HG03354 (cell line): Measurements from ENCODE around the gene OTUD4.

Experiments used
- ATAC-seq: cut with Tn5 transposase; IDR thresholded peaks from one replicate; pipeline ENCODE4 v1.9.1; 2021; ENCODE audit warnings: mild to moderate bottlenecking; ENCODE audit not compliant: unreplicated experiment, poor library complexity, severe bottlenecking

The OTUD4 gene

DNA sequence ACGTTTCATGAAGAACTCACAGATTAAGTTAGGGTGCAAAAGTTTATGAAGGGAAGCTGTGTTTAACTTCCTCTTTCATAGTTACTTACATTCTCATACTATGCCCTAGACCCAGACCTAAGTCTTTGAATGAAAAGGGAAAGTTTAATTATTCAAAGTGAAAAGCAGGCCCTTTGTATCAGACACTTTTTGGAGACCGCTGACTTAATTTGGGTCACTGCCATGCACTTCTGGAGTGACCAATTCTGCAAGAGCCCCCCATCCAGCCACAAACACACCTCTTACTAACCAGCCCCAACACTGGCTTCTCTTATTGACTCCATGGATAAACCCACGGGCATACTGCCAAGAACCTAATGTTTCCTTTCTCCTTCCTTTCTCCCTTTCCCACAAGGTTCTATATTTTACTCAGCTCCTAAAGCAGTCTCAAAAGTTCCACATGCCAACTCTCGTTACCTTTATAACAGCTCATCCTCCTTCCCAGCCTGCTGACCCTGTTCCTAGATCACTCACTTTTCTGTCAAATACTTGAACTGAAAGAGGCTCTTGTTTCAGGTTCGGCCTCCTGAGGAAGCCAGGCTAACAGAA, 47.8 kb downstream of the OTUD4 start:
- ATAC-seq = peak; percentile 76

DNA sequence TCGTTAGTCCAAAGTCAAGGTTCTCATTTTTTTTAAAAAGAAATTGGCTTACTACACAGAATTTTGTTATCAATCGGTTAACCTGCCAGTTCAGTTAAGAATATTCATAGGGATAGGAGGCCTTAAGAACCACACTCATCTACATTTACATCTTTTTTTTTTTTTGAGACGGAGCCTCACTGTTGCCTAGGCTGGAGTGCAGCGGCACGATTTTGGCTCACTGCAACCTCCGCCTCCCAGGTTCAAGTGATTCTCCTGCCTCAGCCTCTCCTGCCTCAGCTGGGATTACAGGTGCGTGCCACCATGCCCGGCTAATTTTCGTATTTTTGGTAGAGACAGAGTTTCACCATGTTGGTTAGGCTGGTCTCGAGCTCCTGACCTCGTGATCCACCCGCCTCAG, 48.5 kb downstream of the OTUD4 start:
- ATAC-seq = no peak

DNA sequence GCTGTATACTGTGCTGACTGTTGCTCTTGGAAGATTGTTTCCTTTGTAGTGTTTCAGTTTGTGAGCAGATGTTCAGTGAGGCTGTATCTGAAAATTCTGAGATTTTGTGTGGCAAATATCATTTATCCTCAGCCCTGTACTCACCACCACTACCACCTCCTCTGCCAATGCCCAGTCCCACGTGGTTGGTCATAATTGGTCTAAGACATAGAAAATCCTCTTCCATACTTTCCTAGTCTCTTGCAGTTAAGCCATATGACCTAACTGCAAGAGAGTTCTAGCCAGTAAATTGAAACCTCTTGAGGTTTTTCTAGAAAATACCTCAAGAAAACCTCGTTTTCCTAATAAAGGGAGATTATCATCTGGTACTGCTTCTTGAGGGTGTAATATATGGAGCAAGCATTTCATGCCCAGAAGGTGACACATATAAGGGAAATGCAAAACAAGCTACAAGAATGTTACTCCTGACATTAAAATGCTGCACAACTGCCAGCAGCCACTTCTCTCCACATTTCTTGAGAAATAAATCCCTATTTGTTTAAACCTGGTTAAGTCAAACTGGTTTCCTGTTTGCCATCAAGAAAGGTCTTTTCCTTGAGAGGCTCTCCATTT, 49.5 kb downstream of the OTUD4 start:
- no peak for ATAC-seq

DNA sequence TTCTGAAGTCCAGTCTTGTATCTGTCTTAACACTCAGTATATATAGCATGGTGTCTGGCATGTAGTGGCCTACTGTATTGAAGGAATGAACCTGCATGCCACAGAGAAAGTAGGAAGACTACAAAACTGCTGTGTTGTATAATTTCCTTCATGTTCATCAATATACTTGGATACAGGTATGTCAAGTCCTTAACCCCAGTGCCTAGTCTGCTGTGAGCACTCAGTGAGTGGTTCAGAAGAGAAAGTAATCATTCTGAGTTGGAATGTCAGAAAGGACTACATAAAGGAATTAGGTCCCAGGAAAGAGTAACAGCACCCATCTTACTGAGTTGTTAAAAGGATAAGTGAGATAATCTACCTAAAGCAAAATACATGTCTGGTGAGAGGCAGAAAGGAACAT, 50.3 kb downstream of the OTUD4 start:
- no peak for ATAC-seq

DNA sequence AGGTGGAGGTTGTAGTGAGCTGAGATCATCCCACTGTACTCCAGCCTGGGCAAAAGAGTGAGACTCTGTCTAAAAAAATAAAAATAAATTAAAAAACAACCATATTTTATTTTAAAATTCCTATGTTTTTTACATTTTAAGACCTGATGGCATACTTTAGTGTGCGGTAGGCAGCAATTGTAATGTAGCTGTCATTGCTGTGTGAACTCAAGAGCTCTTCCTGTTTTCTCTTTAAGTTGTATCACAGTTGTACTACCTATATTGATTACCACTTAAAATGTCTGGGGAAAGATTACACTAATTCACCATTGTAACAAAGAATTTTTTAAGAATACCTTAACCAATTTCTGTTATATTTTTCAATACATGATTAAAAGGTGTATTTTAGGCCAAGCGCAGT, 55.0 kb downstream of the OTUD4 start:
- ATAC-seq = no peak

DNA sequence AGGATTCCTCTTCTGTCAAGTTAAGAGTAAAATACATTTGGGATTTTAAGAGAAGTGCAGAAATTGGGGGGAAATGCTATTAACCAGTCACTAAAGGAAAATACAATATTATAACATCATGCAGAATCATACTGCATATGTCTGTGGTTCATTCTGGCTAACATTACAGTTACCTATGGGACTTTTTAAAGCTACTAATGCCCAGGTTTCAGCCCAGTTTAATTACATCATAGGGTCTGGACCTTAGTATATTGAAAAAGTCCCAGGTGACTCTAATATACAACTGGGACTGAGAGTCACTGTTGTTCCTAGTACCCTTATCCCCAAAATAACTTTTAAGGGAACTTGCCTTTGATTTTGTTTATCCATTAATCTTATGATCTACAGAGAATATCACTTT, 72.3 kb downstream of the OTUD4 start:
- no peak for ATAC-seq

DNA sequence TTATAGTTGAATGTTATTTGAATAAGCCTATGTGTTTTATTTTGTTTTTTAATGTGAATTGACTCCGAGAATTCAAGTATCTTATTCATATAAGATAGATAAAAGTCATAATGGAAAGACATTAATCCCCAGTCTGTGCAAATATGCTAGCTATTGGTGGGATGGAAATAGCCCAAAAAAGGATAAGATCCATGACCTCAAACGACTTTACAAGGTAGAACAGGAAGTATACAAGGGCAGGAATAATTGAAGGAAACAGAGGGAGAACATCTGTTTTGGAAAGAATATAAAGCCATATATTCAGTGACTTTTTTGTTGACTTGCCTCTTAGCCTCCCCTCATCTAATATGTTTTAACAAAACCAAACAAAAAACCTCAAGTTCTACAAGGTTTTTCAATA, 73.3 kb downstream of the OTUD4 start:
- ATAC-seq = no peak

DNA sequence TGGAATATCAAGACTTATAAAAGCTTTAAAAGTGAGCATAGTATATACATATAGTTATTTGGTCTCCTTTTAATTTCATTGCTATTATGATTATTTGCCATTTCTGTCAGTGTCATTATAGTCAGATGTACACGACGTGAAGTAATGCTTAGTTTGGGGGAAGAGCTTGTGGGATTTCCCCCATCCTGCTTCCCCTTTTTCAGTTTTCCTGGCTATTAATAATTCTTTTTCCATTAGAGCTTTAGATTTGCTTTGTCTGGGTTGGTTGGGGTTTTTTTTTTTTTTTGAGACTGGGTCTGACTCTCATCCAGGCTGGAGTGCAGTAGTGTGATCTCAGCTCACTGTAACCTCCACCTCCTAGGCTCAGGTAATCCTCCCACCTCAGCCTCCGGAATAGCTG, 76.9 kb downstream of the OTUD4 start:
- no peak for ATAC-seq

DNA sequence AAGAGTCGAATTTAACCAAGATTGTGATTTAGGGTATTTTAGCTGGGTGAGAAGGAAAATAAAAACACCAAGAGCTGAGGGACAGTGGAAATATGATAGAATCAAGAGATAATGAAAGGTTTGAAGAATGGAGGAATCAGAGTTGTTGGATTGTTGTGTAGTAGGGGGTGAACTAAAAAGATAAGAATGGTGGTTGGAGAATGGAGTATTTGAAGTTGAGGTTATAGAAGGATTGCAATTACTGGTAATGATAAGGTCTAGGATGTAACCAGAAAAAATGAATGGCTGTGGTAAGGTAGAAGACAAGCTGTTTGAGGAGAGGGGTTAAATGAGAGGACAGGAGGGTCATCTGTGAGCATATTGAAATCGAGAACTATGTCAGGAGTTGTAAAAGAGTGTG, 77.8 kb downstream of the OTUD4 start:
- no peak for ATAC-seq

DNA sequence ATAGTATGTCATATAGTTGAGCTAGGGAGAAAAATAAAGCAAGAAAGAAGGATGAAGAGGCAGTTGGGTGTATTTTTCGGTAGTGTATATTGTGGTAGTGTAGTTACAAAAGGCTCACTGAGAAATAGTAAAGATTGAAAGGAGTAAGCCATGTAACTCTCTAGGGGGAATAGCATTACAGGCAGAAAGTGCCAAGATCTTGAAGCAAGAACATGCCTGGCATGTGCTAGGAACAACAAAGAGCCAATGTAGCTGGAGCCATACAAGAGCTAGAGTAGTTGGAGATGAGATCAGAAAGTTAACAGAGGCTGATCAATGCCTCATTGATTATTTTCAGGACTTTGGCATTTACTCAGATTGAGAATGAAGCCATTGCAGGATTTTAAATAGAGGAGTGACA, 79.3 kb downstream of the OTUD4 start:
- ATAC-seq = no peak

DNA sequence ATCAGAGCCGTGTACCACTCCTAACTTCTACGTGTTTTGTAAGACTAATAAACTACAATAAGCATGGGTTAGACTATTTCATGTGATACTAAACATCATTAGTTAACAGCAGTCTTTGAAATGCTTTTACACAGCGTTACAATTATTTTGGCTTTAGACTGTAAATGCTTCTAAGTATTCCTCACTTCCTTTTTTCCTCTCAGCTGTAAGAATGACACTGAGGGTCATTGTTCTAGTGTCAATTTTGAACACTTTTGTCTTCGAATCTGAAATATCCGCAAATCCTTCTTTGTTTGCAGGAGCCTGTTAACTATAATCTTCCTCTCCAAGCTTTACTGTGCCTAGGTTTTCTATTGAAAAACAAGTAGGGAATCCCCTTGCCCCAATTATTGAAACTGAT, 80.7 kb downstream of the OTUD4 start:
- ATAC-seq = no peak

DNA sequence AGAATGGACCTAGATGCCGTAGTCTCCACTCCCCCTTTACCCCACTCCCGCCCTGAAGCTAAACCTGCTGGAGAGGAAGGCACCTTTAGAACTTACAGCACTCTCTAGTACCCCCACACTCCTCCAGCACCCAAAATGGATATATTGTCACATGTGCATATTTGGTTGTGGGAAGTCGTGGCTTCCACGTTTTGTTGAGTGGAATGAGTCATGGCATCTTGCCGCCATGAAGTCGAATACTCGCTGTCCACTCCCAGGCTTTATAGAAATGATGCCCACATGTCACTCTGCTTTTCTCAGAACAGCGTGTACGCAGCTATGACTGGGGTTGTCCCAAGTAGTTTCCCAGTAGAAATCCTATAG, 81.7 kb downstream of the OTUD4 start:
- ATAC-seq = peak; percentile 25

DNA sequence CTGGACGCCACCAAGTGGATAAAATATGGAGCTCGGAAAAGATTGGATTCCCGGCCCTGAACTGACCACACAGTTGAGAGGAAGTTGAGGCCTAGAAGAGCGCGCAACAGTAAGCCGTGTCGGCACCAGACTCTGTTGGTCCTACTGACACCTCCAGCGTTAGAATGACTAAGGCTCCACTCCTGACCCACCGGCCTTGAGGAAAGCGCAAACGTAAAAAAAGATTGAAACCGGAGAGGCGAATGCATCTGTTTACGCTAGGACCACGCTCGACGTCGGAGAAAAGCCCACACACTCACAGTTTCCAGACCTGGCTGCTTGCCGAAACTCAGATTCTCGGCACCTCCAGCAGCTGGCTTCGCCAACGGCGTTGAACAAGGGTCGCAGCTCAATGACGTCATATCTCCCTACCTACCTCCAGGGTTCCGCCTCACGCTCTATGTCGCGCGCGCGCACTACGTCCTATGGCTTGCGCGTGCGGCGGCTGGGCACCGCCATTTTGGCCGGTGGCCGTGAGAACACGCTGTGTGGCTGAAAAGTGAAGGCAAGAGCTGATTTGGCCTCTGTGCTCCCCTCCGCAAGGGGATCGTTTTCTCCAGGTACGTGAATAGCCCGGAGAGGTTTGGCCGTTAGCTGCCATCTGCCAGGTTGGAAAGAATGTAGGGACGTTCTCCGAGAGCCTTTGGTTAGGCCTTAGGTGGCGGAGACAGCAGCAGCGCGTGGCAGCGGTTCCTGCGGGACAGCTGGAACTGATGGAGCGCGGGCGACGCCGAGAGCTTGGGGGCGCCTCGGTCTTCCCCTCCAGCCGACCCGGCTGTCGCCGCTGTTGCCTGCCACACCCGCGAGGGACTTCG, 82.3 kb downstream of the OTUD4 start, which contains the start of the genes ABCE1 and ANAPC10:
ABCE1 (plus strand) TSS at position 491 of the 854 bp plus-strand sequence. CDS start 6,102 bp downstream, outside the sequence.
ANAPC10 (minus strand) TSS at position 376 of the 854 bp plus-strand sequence. CDS start 2,097 bp downstream, outside the sequence.
- peak; percentile 82 for ATAC-seq

DNA sequence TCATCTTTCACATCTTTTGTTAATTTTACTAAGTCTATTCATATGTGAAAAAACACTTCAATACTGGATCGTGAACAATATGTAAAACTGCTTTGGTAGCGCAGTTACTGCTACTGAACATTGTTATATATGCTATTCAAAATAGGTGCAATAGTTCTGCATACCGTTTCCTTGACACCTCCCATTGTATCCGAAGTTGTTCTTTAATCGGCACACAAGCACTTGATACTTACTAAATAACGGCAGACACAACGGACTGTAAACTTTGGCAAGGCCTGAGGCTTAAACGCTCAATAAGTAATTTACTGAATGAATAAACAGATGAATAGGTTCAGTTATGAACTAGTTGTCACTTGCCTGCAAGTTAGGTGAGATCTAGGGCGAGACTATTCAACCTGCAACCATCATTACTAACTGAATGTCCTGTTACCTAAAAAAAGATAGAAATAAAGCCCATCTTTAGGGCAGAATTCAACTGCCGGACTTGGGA, 83.0 kb downstream of the OTUD4 start:
- ATAC-seq = peak; percentile 15

DNA sequence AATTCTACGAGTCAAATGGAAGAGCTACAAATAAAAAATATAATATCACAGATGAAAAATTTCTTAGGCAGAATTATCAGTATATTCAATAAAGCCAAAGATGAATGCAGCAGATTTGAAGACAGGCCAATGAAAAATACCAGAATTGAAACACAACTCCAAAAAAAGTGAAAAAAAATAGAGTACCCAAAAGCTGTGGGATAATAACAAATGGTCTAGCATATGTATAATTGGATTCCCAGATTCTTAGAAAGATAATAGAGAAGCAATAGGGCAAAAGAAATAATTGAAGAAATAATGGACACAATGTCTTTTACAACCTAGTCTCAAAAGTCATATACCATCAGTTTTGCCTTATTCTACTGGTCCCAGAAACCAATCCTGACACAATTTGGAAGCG, 86.8 kb downstream of the OTUD4 start:
- ATAC-seq = no peak

DNA sequence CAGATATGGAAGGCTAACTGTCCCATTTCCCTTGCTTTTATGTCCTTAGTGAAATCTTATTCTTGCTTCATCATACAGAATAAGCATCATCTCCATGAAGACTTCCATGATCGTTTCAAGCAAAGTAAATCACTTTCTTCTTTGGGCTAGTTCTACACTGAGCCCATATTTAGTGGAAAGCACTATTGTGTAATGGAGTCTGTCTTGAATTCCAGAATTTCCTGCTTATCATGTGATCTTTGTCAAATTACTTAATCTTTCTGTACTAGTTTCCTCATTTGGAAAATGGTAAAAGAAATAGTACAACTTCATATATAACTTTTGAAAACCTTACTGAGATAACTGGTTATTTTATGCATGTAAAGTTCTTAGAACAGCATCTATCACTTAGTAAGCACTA, 90.0 kb downstream of the OTUD4 start:
- ATAC-seq = no peak

DNA sequence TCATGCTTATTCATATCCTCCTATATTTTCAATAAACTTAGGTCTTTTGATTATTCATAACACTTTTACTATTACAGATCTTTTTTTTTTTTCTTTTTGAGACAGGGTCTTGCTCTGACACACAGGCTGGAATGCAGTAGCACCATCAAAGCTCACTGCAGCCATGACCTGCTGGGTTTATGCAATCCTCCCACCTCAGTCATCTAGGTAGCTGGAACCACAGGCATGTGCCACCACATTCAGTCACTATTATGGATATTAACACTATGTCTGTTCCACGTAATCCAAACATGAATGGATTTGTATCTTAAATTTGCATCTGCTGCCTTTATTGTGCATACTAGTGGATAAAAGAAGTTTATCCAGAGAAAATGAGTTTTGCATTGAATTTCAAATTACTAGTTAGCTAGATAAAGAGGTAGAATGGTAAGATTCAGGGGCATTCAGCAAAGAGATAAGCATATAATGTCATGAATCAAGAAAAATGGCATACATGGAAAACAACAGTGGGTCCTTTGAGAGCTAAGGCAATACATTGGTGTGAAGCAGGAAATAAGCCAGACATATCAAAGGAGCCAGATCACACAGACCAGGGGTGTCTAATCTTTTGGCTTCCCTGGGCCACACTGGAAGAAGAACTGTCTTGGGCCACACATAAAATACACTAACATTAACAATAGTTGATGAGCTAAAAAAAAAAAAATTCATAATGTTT, 96.3 kb downstream of the OTUD4 start:
- no peak for ATAC-seq
